Islet of Langerhans (tissue), 1 donor: Measurements from ENCODE around the gene DPAGT1.
A peak's percentile ranks its signal among the peaks of the same experiment; 100 is the strongest.
"Not testable (repeated sequence)": the region's sequence is repeated elsewhere in the genome, so short reads cannot be mapped to it uniquely, and the experiment has no call there.

Source experiments
- FAIRE-seq: peaks from one replicate; lab custom pipeline; 2011; peaks lifted over from hg19 to GRCh38; lab: Jason Lieb, UNC

DPAGT1 gene

DNA sequence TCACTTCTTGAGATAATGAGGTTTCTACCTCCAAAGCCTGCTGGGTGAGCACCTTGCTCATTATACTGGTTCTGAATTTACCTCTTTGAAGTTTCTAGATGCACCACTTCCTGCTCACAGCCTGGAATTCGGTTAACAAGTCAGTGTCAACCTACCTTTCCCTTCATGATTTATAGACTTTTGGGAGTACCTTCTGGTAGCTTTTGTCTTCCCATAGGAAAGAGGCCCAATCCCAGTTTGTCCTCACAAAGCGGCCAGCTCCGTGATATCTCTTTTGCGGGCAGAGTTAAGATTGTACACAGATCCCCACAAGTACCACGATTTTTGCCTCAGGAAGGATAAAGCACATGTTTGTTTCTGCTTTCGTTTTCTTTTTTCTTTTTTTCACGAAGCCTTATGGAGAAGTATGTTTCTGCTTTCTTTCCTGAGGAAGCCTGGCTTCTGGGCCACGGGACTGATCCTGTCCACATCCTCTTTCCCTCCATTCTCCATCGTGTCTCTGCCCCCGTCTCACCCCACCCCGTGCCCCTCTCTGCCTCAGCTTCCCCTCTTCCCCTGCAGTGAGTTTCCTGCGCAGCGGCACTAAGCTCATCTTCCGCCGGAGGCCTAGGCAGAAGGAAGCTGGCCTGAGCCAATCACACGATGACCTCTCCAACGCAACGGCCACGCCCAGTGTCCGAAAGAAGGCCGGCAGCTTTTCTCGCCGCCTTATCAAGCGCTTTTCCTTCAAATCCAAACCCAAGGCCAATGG is 14.0 kb upstream of the DPAGT1 start:
- no peak for FAIRE-seq

DNA sequence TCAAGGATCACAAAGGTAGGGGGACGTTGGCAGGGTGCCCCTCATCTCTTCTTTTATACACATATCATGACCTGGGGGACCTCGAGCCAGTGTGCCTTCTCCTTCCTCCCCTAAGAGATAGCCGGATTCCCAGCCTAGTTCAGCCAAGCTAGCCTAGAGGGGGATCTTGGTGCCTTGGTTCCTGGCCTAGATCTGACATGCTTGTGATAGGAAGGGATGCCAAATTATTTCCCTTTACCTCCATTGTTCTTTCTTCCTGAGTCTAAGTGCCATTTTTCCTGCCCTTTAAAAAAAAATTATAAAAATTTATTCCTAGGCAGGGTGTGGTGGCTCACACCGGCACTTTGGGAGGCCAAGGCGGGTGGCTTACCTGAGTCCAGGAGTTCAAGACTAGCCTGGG is 12.7 kb upstream of the DPAGT1 start:
- FAIRE-seq = no peak

DNA sequence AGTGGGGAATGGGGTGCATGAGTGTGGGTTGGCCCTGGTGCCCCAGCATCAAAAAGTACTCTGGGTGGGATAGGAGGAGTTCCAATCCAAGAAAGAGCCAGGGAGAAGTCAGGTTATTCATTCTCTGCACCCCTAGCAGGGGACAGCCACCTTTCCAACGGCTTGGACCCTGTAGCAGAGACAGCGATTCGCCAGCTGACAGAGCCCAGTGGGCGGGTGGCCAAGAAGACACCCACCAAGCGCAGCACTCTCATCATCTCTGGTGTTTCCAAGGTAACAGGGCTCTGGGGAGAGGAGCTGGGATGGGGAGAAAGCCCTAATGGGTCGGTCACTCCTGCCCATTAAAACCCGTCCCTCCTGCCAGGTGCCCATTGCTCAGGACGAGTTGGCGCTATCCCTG is 12.1 kb upstream of the DPAGT1 start:
- FAIRE-seq = no peak

DNA sequence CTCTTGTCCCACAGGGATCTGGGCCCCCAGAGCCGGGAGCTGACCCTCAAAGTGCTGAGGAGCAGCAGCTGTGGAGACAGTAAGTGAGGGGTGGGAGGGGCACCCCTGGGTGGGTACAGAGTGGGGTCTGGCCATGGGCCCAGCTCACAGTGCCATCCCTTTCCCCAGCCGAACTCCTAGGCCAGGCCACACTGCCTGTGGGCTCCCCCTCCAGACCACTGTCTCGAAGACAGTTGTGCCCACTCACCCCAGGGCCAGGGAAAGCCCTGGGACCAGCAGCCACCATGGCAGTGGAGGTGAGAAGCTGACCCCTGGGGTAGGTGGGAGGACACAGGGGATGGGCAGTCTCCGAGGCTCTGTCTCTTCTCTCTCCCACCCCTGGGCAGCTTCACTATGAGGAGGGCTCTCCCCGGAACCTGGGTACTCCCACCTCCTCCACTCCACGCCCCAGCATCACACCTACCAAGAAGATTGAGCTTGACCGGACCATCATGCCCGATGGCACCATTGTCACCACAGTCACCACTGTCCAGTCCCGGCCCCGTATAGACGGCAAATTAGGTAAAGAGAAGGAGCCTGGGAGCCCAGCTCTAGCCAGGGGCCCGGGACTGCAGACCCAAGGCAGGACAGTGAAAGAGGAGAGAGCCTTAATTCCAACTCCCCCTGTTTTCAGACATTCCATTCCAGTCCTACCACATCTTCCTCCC is 10.8 kb upstream of the DPAGT1 start:
- FAIRE-seq = no peak

DNA sequence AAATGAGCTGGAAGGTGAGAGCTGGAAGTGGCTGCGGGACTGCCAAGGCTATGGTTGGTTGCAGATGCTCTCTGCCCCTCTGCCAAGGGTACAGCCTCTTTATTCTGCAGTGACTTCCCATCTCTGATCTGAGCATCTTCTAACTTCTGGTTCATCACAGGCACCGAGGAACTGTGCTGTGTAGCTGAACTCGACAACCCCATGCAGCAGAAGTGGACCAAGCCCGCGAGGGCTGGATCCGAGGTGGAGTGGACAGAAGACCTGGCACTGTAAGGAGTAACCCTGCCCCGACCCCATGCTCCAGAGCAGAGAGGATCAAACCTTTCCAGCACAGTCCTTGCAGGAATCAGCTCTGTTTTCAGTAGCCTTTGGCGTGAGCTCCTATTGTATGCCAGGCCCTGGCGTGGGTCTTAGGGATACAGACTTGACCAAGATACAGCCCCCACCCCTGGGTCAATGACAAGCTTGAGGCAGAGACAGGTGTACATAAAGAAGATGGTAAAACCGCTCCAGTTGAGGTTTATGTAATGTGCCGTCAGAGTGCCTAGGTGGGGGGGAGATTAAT is 9.8 kb upstream of the DPAGT1 start:
- FAIRE-seq = no peak

DNA sequence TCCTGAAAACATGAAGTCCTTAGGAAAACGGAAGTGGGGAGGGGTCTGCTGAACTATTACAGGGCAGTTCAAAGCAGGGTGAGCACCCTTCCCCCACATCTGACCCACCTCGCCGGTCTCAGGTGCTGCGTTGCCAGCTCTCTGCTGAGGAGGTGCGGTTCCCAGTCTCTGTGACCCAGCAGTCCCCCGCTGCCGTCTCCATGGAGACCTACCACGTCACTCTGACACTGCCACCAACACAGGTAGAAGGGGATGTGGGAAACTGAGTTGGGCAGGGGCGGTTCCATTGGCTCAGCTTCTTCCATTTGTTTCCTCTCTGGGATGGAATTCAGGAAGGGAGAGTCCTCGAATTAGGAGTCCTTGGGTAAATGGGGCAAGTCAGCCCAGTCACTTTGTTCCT is 8.8 kb upstream of the DPAGT1 start:
- no peak for FAIRE-seq

DNA sequence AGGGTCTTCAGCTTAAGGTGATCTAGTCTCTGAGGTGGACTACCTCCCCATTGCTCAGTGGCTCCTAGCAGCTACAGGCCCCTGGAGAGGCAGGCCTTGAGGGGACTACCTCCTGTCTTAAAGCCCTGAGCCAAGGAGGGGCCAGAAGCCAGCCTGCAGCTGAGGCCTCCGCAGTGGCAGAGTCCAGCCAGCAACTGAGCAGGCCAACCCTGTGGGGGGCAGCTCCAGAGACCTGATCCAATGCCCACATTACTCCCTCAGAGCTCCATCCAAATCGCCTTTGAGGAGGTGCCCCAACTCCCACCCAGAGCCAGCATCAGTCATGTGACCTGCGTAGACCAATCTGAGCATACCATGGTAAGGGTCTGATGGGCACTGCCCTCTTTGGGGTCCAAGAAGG is 8.2 kb upstream of the DPAGT1 start:
- no peak for FAIRE-seq

DNA sequence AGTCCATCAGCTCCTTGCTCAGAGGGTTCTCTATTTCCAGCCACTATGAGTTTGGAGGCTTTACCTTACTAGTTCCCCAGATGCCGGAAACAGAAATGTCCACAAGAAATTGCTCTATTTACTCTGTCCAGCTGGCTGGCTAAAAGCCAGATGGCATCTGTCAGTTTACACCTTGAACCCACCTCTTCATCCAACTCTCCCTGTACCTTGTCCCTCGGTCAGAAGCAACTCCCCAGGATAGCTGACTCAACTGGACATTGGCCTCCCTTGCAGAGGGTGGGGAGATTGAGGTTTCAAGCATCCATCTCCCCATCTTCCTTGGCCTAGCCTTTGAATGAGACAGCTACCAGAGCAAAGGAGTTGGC is 7.2 kb upstream of the DPAGT1 start:
- no peak for FAIRE-seq

DNA sequence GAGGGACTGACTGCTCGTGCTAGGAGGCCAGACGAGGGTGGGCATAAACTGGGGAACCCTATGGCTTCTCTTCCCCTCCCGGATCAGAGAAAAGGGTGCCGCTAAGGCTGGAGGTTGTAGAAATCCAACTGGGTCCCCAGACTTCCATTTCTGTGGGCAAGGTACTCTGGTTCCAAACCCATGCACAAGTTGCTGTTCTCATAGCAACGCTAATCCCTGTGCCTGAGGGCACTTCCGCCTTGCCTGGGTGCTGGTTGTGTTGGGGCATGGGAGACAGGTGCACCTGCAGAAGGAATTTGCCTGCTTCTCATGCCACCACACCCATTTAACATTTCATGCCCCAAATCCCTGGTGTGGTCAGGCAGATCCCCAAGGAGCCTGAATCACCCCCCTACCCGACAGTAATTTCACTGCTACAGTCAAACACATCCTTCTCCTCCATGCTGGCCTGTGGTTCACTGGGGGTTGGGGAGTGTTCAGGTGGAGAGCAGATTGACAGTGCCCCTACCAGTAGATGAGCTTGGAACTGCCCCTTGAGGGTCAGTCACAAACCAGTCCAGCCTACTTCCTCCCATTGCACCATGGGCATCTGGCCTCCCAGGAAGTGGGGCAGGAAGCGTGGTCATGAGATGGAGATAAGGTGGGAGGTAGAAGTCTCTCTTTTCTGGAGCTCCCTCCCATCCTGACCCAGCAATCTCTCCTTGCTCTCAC is 6.6 kb upstream of the DPAGT1 start:
- no peak for FAIRE-seq

DNA sequence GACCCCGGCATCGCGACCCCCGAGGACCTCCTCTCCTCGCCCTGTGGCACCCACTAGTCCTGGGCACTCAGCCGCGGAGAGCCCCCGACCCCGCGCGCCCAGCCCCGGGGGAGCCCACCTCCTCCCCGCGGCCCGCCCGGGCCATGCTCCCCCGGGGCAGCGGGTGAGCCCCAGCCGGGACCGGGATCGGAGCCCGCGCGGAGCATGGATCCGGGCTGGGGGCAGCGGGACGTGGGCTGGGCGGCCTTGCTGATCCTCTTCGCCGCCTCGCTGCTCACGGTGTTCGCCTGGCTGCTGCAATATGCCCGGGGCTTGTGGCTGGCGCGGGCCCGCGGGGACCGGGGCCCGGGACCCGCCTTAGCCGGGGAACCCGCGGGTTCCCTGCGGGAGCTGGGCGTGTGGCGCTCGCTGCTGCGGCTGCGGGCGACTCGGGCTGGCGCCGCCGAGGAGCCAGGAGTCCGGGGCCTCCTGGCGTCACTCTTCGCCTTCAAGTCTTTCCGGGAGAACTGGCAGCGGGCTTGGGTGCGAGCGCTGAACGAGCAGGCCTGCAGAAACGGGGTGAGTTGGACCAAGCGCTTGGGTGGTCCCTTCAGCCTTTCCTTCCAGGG is 6.0 kb upstream of the DPAGT1 start:
- FAIRE-seq = no peak

DNA sequence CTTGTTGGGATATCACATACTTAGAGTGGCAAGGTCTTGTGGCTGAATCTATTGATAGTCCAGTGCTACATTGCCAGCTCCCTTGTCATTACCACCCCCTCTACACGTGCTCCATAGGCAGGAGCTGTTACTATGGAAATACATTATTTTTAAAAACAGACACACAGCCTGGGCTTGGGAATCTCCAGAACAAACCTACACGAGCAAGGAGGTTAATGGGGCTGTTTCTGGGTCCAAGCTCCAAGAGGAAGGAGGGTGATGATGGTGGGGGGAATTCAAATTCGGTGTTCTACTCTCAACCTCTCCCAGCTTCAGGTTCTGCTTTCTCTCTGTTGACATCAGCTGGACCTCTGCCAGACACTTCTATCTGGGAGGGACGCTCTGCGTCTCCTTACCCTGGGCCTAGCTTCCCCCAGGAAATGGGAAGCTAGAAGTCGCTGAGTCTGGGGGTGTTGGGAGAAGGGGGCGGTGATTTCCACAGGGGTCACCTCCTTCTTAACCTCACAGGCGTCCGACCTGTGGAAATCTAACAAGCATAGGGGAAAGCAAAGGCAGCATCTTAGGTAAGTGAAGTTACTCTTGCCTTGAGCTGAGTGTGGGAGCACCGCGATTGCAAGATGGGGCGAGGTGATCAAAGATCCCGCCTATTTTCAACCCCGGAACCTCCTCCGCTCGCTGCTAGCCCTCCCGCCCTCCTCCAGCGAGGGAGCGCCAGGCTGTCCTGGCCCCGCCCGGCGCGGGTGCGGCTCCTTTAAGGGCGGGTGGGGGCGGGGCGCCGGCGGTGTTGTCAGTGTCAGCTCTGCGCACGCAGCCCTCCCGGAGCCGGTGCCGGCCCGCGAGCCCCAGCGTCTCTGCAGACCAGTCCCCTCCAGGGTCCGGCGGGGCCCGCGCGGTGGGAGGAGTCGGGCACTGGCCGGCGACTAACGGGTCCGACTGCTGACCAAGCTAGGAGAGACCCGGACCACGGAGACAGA is 5.2 kb upstream of the DPAGT1 start, which contains the start of gene C2CD2L:
C2CD2L (plus strand) TSS at position 781 of the 974 bp plus-strand sequence. CDS start 398 bp downstream, outside the sequence.
- FAIRE-seq = no peak

DNA sequence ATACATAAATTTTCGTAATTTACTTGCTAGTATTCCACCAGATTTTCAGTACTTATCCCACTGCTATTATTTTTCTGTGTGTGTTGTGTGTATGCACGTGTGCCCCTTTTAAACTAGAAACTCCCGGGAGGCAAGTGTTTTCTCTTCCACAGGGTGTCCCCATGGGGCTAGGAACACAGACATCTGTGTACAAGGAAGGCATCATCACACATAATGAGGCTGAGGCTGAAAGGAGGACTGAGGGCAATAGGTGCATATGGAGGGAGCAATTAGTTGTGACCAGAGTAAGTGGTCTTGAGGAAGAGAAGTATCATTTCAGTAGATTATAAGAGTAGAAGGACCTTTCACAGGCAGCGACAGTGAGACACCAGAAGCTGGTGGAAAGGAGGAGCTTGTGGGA is 2.1 kb upstream of the DPAGT1 start:
- no peak for FAIRE-seq

DNA sequence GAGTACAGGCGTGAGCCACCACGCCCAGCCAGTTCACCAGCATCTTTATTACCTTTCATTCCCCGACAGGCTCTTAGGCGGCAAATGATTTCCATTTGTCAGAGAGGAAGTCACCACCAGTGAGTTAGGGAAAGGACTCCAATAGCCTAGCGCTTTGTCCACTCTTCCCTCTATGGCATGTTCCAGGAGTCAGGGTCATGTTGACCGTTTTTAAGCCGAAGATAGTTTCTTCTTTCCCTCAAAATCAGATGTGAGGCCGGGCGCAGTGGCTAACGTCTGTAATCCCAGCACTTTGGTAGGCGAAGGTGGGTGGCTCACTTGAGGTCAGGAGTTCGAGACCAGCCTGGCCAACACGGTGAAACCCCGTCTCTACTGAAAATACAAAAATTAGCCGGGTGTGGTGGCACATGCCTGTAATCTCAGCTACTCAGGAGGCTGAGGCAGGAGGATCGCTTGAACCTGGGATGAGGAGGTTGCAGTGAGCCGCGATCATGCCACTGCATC is 1.6 kb upstream of the DPAGT1 start:
- not testable (repeated sequence) for FAIRE-seq

DNA sequence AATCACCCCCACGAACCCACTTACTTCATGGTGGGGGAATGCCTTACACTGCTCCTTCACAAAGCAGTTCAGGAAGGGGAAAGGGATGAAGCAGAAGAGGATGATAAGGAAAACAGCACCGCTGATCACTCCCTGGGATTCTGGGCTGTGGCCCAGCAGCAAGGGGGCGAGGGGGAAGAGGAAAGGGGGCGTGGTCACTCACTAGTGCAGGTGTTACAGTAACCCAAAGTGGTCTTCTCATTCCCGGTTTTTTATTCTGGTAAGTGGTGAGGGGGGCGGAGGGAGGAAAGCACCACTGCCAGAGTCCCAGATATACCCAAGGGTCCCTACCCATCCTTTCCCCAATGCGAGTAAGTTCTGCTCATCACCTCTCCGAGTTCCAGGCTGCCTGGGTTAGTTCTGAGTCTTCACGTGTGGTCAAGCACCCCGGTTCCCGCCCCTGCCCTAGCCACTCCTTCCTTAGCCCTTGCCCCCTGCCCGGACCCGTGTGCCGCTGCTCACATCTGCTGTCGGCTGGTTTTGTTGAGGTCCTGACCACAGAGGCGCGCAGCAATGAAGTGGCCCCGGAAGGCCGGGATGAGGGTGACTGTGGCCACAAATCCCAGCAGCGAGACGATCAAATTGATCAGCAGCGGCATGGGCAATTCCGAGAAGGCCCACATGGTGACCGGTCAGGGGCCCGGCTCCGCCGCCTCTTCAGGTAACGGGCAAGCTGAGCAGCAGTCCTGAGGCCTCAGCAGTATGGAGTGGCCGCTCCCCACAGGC is 477 bp downstream of the DPAGT1 start:
- FAIRE-seq = no peak

DNA sequence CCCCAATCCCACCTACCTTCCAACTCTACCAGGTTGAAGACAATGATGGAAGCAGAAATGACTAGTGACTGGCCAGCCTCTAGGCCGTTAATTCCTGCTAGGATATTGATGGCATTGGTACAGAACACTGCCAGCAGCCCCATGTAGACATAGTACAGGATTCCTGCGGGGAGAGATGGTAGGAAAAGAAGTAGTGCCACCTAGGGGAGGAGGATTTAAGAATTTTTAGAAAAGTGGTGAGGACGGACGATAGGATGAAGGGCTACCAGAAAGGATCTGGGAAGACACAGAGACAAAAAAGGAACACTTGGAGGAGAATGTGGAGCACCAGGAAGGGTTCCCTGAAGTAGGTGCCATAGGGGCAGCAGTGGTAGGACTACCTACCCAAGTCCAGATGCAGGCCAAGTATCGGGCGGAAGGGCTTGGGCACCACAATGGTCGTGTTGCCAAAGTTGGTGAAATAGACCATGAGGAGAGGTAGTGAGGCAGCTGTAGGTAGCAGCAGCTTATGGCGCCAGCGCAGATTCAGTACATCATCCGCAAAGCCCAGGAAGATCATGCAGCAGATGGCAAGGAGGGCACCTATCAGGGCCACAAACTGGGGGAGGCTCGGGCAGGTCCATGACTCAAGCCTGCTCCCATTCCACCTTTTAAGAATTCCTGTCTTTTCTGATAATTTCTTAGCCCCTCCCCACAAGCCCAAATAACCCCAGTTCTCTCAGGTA is 1.2 kb downstream of the DPAGT1 start:
- no peak for FAIRE-seq

DNA sequence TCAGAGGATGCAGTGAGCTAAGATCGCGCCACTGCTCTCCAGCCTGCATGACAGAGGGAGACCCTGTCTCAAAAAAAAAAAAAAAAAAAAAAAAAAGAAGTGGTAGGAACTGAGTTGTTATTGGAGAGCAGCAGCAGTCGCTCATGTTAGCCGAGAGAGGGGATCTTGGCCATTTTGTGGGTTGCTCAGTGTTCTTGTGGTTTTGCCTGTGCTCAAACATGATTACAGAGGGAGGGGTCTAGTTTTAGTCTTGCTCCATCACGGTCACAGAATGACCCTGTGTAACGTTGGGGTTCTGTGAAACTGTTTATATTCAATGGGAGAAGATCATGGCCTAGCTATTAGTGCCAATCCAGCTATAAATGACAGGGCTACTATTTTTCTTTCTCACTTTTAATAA is 1.9 kb downstream of the DPAGT1 start:
- no peak for FAIRE-seq

DNA sequence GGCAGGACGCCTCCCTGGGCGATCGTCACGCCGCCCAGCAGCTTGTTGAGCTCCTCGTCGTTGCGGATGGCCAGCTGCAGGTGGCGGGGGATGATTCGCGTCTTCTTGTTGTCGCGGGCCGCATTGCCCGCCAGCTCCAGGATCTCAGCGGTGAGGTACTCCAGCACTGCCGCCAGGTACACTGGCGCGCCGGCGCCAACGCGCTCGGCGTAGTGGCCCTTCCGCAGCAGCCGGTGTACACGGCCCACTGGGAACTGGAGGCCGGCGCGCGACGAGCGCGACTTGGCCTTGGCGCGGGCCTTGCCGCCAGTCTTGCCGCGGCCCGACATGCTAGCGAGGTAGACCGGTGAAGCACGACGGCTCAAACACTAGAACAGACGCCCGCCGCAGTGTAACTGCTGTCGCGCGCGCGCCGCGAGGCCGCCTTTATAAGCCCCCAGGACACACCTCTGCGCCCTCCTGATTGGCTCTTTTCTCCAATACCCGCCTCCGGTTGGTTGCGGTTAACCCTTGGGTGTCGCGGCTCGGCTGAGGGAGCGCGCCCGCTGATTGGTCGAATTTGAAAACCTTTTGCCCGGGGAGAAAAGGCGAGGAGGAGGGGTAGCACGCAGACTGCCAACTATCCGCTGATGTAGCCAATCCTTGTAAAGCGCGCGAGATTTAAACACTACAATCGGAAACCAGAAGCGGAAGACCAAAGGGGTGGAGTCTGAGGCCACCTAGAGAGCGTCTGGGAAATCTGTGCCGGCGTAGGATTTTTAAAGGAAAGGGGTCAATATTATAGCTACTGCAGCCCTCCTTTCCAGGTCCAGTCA is 6.4 kb downstream of the DPAGT1 start:
- FAIRE-seq = peak; percentile 98

DNA sequence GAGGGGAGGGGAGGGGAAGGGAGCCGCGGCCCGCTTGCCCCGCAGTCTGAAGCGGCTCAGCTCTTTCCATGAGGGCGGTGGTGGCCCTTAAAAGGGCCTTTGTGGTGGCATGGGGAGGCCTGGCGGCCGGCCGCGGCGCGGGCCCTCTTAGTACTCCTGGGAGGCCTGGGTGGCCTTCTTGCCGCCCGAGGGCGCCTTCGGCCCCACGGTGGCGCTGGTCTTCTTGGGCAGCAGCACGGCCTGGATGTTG is 6.9 kb downstream of the DPAGT1 start:
- FAIRE-seq = no peak
